A549 (cell line): ENCODE measurements around the gene XRRA1. TPM values are rescaled to one million over a fixed set of nuclear protein-coding genes. Genes with fewer than 3 reads are reported as not detected.

Experiments
- ATAC-seq, 2 experiments: fragments of 200-7000 bp in 1 of 2; fragments of >200 bp in 1 of 2; cut with Nextera tagmentation in 1 of 2; cut with Tn5 transposase in 1 of 2; 3 replicates each; pipeline versions ENCODE4 v1.8.0 to v1.9.1; 2018 to 2020; ENCODE audit warnings: mild to moderate bottlenecking in 1 of 2, moderate library complexity in 1 of 2
- CTCF ChIA-PET: fragments of 300-600 bp; sonication (Branson Sonifier 250); formaldehyde crosslinking; extraction: SDS; loops from one replicate; lab custom pipeline; 2021; ENCODE audit warnings: antibody characterized with exemption, inconsistent platforms; lab: Yijun Ruan, JAX
- POLR2A ChIA-PET: fragments of 350-600 bp; formaldehyde crosslinking; extraction: SDS; loops from one replicate; lab custom pipeline; 2021; ENCODE audit warnings: antibody characterized with exemption, inconsistent platforms; lab: Yijun Ruan, JAX
- DNase-seq, 2 experiments: peaks; one replicate each; pipeline versions ENCODE4 v3.0.0 to v3.0.0-alpha.2; 2011 to 2016; ENCODE audit warnings: low read depth in 1 of 2, low spot score in 1 of 2
- FAIRE-seq: peaks from 2 replicates; lab custom pipeline; 2011; peaks lifted over from hg19 to GRCh38; lab: Jason Lieb, UNC
- H3K27ac ChIP-seq, 2 experiments: fragments of >200 bp; sonication (Bioruptor Twin); formaldehyde crosslinking; 3 replicates each; pipeline ENCODE4 v1.5.1; 2016 to 2017
- H3K4me1 ChIP-seq: fragments of >200 bp; sonication (Bioruptor Twin); formaldehyde crosslinking; 3 replicates; pipeline ENCODE4 v1.6.1; 2016
- H3K4me2 ChIP-seq: fragments of >200 bp; sonication (Bioruptor Twin); formaldehyde crosslinking; 3 replicates; pipeline ENCODE4 v1.6.1; 2016
- H3K4me3 ChIP-seq: fragments of >200 bp; sonication (Bioruptor Twin); formaldehyde crosslinking; 3 replicates; pipeline ENCODE4 v1.5.1; 2016
- H3K9me3 ChIP-seq: fragments of >200 bp; sonication (Bioruptor Twin); formaldehyde crosslinking; 3 replicates; pipeline ENCODE4 v1.6.1; 2016
- BCL3 ChIP-seq: fragments of >200 bp; sonication (Bioruptor Twin); formaldehyde crosslinking; IDR thresholded peaks from 3 replicates; pipeline ENCODE4 v1.6.1; 2016
- BHLHE40 ChIP-seq: IDR thresholded peaks from 2 replicates; pipeline ENCODE4 v1.6.1; 2012; ENCODE audit warnings: low read depth, low read length, inconsistent platforms
- CEBPB ChIP-seq, 2 experiments: fragments of >200 bp in 1 of 2; sonication (Bioruptor Twin) in 1 of 2; formaldehyde crosslinking in 1 of 2; IDR thresholded peaks; 2 replicates each; pipeline ENCODE4 v1.6.1; 2012 to 2016
- CHD4 ChIP-seq: fragments of 200-600 bp; sonication (generic); IDR thresholded peaks from 2 replicates; pipeline ENCODE4 v1.6.1; 2016; ENCODE audit warnings: antibody characterized with exemption, mild to moderate bottlenecking, borderline replicate concordance
- E2F6 ChIP-seq: IDR thresholded peaks from 2 replicates; pipeline ENCODE4 v1.6.1; 2012; ENCODE audit warnings: low read depth, borderline replicate concordance
- EHMT2 ChIP-seq: fragments of 200-600 bp; sonication (generic); IDR thresholded peaks from 2 replicates; pipeline ENCODE4 v1.6.1; 2016; ENCODE audit warnings: antibody characterized with exemption, low read depth, mild to moderate bottlenecking, moderate library complexity
- EP300 ChIP-seq, 2 experiments: fragments of >200 bp; sonication (Bioruptor Twin); formaldehyde crosslinking; IDR thresholded peaks; 2 replicates in 1 of 2; 3 replicates in 1 of 2; pipeline ENCODE4 v1.6.1; 2016 to 2017
- ESRRA ChIP-seq: fragments of 150-350 bp; IDR thresholded peaks from 2 replicates; pipeline ENCODE4 v1.6.1; 2014; ENCODE audit warnings: mild to moderate bottlenecking, low read length, borderline replicate concordance
- FOSL2 ChIP-seq, 2 experiments: fragments of 450-650 bp in 1 of 2; fragments of >200 bp in 1 of 2; sonication (Bioruptor Twin) in 1 of 2; formaldehyde crosslinking; IDR thresholded peaks; 2 replicates each; pipeline versions ENCODE4 v1.5.0 to v1.6.1; 2016 to 2020; ENCODE audit warnings: mild to moderate bottlenecking in 1 of 2, moderate library complexity in 1 of 2
- GATA3 ChIP-seq: IDR thresholded peaks from 2 replicates; pipeline ENCODE4 v1.6.1; 2012; ENCODE audit warnings: borderline replicate concordance
- HDAC2 ChIP-seq: fragments of 200-600 bp; sonication (generic); IDR thresholded peaks from 2 replicates; pipeline ENCODE4 v1.6.1; 2016
- HES2 ChIP-seq: fragments of >200 bp; sonication (Bioruptor Twin); formaldehyde crosslinking; IDR thresholded peaks from 2 replicates; pipeline ENCODE4 v1.6.1; 2016
- HOXB13 ChIP-seq: fragments of 250-450 bp; sonication (Bioruptor Pico); IDR thresholded peaks from 2 replicates; pipeline ENCODE4 v1.5.0; 2020; ENCODE audit warnings: low read depth, mild to moderate bottlenecking, moderate library complexity
- HOXB5 ChIP-seq: fragments of 250-450 bp; sonication (Bioruptor Pico); IDR thresholded peaks from 2 replicates; pipeline ENCODE4 v1.5.0; 2020; ENCODE audit warnings: mild to moderate bottlenecking, moderate library complexity
- JUN ChIP-seq, 2 experiments: fragments of >200 bp; sonication (Bioruptor Twin); formaldehyde crosslinking; IDR thresholded peaks; 2 replicates in 1 of 2; 3 replicates in 1 of 2; pipeline ENCODE4 v1.6.1; 2016 to 2017
- JUNB ChIP-seq: fragments of >200 bp; sonication (Bioruptor Twin); formaldehyde crosslinking; IDR thresholded peaks from 2 replicates; pipeline ENCODE4 v1.6.1; 2016
- KDM1A ChIP-seq: fragments of 200-600 bp; sonication (generic); IDR thresholded peaks from 2 replicates; pipeline ENCODE4 v1.6.1; 2016; ENCODE audit warnings: low read depth, mild to moderate bottlenecking
- KDM5A ChIP-seq: fragments of 200-600 bp; sonication (generic); IDR thresholded peaks from 2 replicates; pipeline ENCODE4 v1.6.1; 2016; ENCODE audit warnings: antibody characterized with exemption, mild to moderate bottlenecking
- MAFK ChIP-seq: fragments of 450-650 bp; IDR thresholded peaks from 2 replicates; pipeline ENCODE4 v1.6.1; 2014; ENCODE audit not compliant: partially characterized antibody
- MAX ChIP-seq: IDR thresholded peaks from 2 replicates; pipeline ENCODE4 v1.6.1; 2012
- MYC ChIP-seq: IDR thresholded peaks from 2 replicates; pipeline ENCODE4 v1.6.1; 2012; ENCODE audit warnings: mild to moderate bottlenecking, inconsistent platforms, low read length, improper control_type of control experiment, borderline replicate concordance
- NFE2L2 ChIP-seq: fragments of 150-350 bp; conservative IDR thresholded peaks from 2 replicates; pipeline ENCODE4 v1.6.1; 2014; ENCODE audit warnings: low read length
- NPAS2 ChIP-seq: fragments of 250-450 bp; sonication (Bioruptor Pico); IDR thresholded peaks from 2 replicates; pipeline ENCODE4 v1.8.0; 2022; ENCODE audit warnings: mild to moderate bottlenecking, moderate library complexity, borderline replicate concordance
- NR3C1 ChIP-seq: fragments of >200 bp; sonication (Bioruptor Twin); formaldehyde crosslinking; IDR thresholded peaks from 3 replicates; pipeline ENCODE4 v1.6.1; 2017
- PBX3 ChIP-seq: IDR thresholded peaks from 2 replicates; pipeline ENCODE4 v1.6.1; 2012
- PHF8 ChIP-seq: fragments of 200-600 bp; sonication (generic); IDR thresholded peaks from 2 replicates; pipeline ENCODE4 v1.6.1; 2016; ENCODE audit warnings: low read depth, mild to moderate bottlenecking, antibody characterized with exemption, moderate library complexity, borderline replicate concordance
- POLR2A ChIP-seq: IDR thresholded peaks from 2 replicates; pipeline ENCODE4 v1.6.1; 2012; ENCODE audit warnings: mild to moderate bottlenecking, low read length
- RAD21 ChIP-seq, 2 experiments: fragments of >200 bp in 1 of 2; sonication (Bioruptor Twin) in 1 of 2; formaldehyde crosslinking in 1 of 2; IDR thresholded peaks in 1 of 2; conservative IDR thresholded peaks in 1 of 2; 2 replicates in 1 of 2; 3 replicates in 1 of 2; pipeline ENCODE4 v1.6.1; 2012 to 2018; ENCODE audit warnings: inconsistent platforms in 1 of 2
- RCOR1 ChIP-seq: fragments of 150-350 bp; IDR thresholded peaks from 2 replicates; pipeline ENCODE4 v1.6.1; 2014; ENCODE audit warnings: antibody characterized with exemption, low read length, low read depth
- RFX5 ChIP-seq: fragments of 450-650 bp; IDR thresholded peaks from 2 replicates; pipeline ENCODE4 v1.7.1; 2014; ENCODE audit warnings: antibody characterized with exemption, mild to moderate bottlenecking, moderate library complexity
- SREBF2 ChIP-seq: fragments of 450-650 bp; IDR thresholded peaks from 2 replicates; pipeline ENCODE4 v1.6.1; 2014; ENCODE audit warnings: mild to moderate bottlenecking, moderate library complexity
- TFCP2L1 ChIP-seq: fragments of 250-450 bp; sonication (Bioruptor Pico); IDR thresholded peaks from 2 replicates; pipeline ENCODE4 v1.5.0; 2021; ENCODE audit warnings: mild to moderate bottlenecking
- USF2 ChIP-seq: fragments of 450-650 bp; IDR thresholded peaks from 2 replicates; pipeline ENCODE4 v1.6.1; 2014; ENCODE audit warnings: antibody characterized with exemption
- ZC3H11A ChIP-seq: fragments of 450-650 bp; IDR thresholded peaks from 2 replicates; pipeline ENCODE4 v1.6.1; 2014; ENCODE audit warnings: antibody characterized with exemption, mild to moderate bottlenecking
- ZFP36 ChIP-seq: fragments of 450-650 bp; IDR thresholded peaks from 2 replicates; pipeline ENCODE4 v1.6.1; 2014; ENCODE audit warnings: borderline replicate concordance; ENCODE audit not compliant: partially characterized antibody
- ZSCAN20 ChIP-seq: fragments of 250-450 bp; sonication (Bioruptor Pico); IDR thresholded peaks from 2 replicates; pipeline ENCODE4 v1.8.0; 2022; ENCODE audit warnings: mild to moderate bottlenecking, moderate library complexity
- WGBS: methylation state at CpG from one replicate; pipeline ENCODE4 v1.1.6; 2017; ENCODE audit errors: missing lambda C conversion rate; 5-methylcytosine and 5-hydroxymethylcytosine counted together
- polyA minus RNA-seq: library from RNA; depleted of rRNA, polyadenylated mRNA; stranded (reverse); fragments of >200 nt; gene quantifications from 2 replicates; pipeline ENCODE4 v1.2.3, GENCODE V29; 2011; rRNA and poly(A)+ RNA removed
- polyA plus RNA-seq, 4 experiments: library from polyadenylated mRNA; depleted of rRNA in 3 of 4; stranded (reverse); fragments of >200 nt; fragmentation: RNase III in 1 of 4; extraction: RNeasy Plus Mini Kit Qiagen cat#74134 plus additional on column Dnase treatment in 1 of 4; gene quantifications; 2 replicates in 3 of 4; 3 replicates in 1 of 4; pipeline ENCODE4 v1.2.3, GENCODE V29; 2011 to 2017

Gene XRRA1
- polyA plus RNA-seq (2011; rRNA removed), result 10.6 and 12.7 TPM in 2 replicates
- 5.5 and 5.6 TPM in 2 replicates for polyA plus RNA-seq (2012; cell fraction: cytosol; rRNA removed)
- 8.5 TPM in 2 replicates for polyA plus RNA-seq (2012; cell fraction: nucleus; rRNA removed)
- polyA plus RNA-seq (2017; fragmentation: RNase III; extraction: RNeasy Plus Mini Kit Qiagen cat#74134 plus additional on column Dnase treatment), result 5.1 to 6.6 TPM (median 6.1 TPM) in 3 replicates
- polyA minus RNA-seq, result 36.2 and 42.8 TPM in 2 replicates

- 0 out of 2 replicates have a peak, but pooled peaks have one; percentile 18 for TF ChIP-seq PBX3
- TF ChIP-seq CEBPB (IDR thresholded peaks at IDR 0.05), result no peak
- no peak for TF ChIP-seq EP300 (IDR thresholded peaks at IDR 0.05)
- TF ChIP-seq POLR2A, result peak; percentile 91
- TF ChIP-seq HOXB13 (CRISPR knock-in tag), result no peak
- no peak for TF ChIP-seq SREBF2
- TF ChIP-seq ZSCAN20 (CRISPR knock-in tag), result no peak
- no peak for TF ChIP-seq KDM1A
- no peak for TF ChIP-seq NR3C1
- TF ChIP-seq PHF8, result peak; percentile 55
- TF ChIP-seq ZFP36, result no peak
- TF ChIP-seq RFX5, result peak; percentile 61; the same call in 1 of the 2 replicates
- no peak for TF ChIP-seq ESRRA
- no peak for TF ChIP-seq EHMT2
- TF ChIP-seq JUNB, result no peak
- TF ChIP-seq TFCP2L1 (CRISPR knock-in tag), result no peak
- TF ChIP-seq RCOR1, result no peak
- TF ChIP-seq RAD21 (conservative IDR thresholded peaks at IDR 0.05 in 1 of 2, IDR thresholded peaks at IDR 0.05 in 1 of 2), result no peak
- no peak for TF ChIP-seq MAFK
- peak; percentile 68; the same call in 1 of the 2 replicates for TF ChIP-seq MYC
- TF ChIP-seq E2F6, result peak; percentile 90
- TF ChIP-seq FOSL2 (IDR thresholded peaks at IDR 0.05), result no peak
- peak; percentile 23; the same call in 1 of the 2 replicates for TF ChIP-seq FOSL2 (CRISPR knock-in tag; IDR thresholded peaks at IDR 0.05)
- no peak for TF ChIP-seq CHD4
- no peak for TF ChIP-seq HDAC2
- no peak for TF ChIP-seq NPAS2
- peak; percentile 57; the same call in 1 of the 3 replicates for TF ChIP-seq BCL3
- TF ChIP-seq KDM5A, result peak; percentile 88
- peak; percentile 62 to 85; a peak in 4 of 5 replicates for TF ChIP-seq JUN (IDR thresholded peaks at IDR 0.05)
- peak; percentile 91 for TF ChIP-seq MAX
- TF ChIP-seq USF2, result peak; percentile 92
- TF ChIP-seq HES2, result no peak
- TF ChIP-seq ZC3H11A, result no peak
- TF ChIP-seq BHLHE40, result no peak
- TF ChIP-seq NFE2L2, result no peak
- no peak for TF ChIP-seq GATA3
- TF ChIP-seq HOXB5 (CRISPR knock-in tag), result no peak; the same call in 1 of the 2 replicates
- H3K4me1 ChIP-seq, result peaks cover 12% of the 10 kb centered on the region; the same call in 2 of the 3 replicates
- DNase-seq, result peak; percentile 97 to 99
- CTCF ChIA-PET, result interaction anchor here (0.6 to 2.0 kb wide), 6 partner anchors 11 to 1489 kb away, joined by 3 to 5 read pairs (median 3); no protein-coding TSS in a partner anchor
- H3K4me2 ChIP-seq, result peak within 1 kb of the TSS; percentile 84
- peak; percentile 99 for ATAC-seq
- peak within 1 kb of the TSS; percentile 80 for H3K4me3 ChIP-seq
- POLR2A ChIA-PET, result interaction anchor here (0.9 to 1.5 kb wide), 3 partner anchors 12 to 40 kb away, joined by 3 to 6 read pairs (median 4); partner anchors contain the start of gene NEU3
- peak; percentile 83 for FAIRE-seq
- peak within 1 kb of the TSS; percentile 87 to 91 for H3K27ac ChIP-seq
- no peaks in the 10 kb centered on the region for H3K9me3 ChIP-seq
- under 1% methylated on average over 53 of the region's 67 CpGs for WGBS
Measured at GRCh38 chr11:74948898-74949752, at the start of gene XRRA1, which contains the start of gene SPCS2. XRRA1 (minus strand) TSS chr11:74949091; CDS start chr11:74940878, 8,213 bp downstream. SPCS2 (plus strand) TSS chr11:74949266; CDS start chr11:74949286, 20 bp downstream.
